K562 (cell line): ENCODE data around the gene ZDHHC8. TPM values are rescaled to one million over a fixed set of nuclear protein-coding genes. Genes with fewer than 3 reads are reported as not detected.

Experiments used
- ATF1 ChIP-seq, 2 experiments: fragments of 450-650 bp in 1 of 2; IDR thresholded peaks; 2 replicates each; pipeline ENCODE4 v1.6.1; 2016; ENCODE audit warnings: missing compliant biosample characterization in 1 of 2, missing genetic modification characterization in 1 of 2
- BRF1 ChIP-seq: IDR thresholded peaks from 3 replicates; pipeline ENCODE4 v1.6.1; 2011; ENCODE audit warnings: borderline replicate concordance, mild to moderate bottlenecking; ENCODE audit not compliant: insufficient read length; ENCODE audit errors: extremely low read depth
- ETV1 ChIP-seq: fragments of 450-650 bp; conservative IDR thresholded peaks from 2 replicates; pipeline ENCODE4 v1.6.1; 2016; ENCODE audit warnings: missing genetic modification characterization, control low read depth, low read depth, missing compliant biosample characterization
- HLTF ChIP-seq: fragments of 450-650 bp; IDR thresholded peaks from 2 replicates; pipeline ENCODE4 v1.6.1; 2016
- HNRNPUL1 ChIP-seq: fragments of 200-400 bp; formaldehyde crosslinking; IDR thresholded peaks from 2 replicates; pipeline ENCODE4 v1.6.1; 2017; ENCODE audit warnings: low read length
- KLF10 ChIP-seq: fragments of 250-450 bp; sonication (Bioruptor Pico); IDR thresholded peaks from 2 replicates; pipeline ENCODE4 v1.6.1; 2021; ENCODE audit warnings: matching md5 sums
- MED1 ChIP-seq: sonication (generic); formaldehyde crosslinking; IDR thresholded peaks from 2 replicates; pipeline ENCODE4 v1.8.1; 2023; ENCODE audit warnings: missing genetic modification reagents, borderline replicate concordance
- PHF20 ChIP-seq: fragments of 450-650 bp; IDR thresholded peaks from 2 replicates; pipeline ENCODE4 v1.6.1; 2018; ENCODE audit not compliant: partially characterized antibody
- RB1 ChIP-seq: fragments of 450-650 bp; IDR thresholded peaks from 2 replicates; pipeline ENCODE4 v1.6.1; 2017; ENCODE audit warnings: low read depth, mild to moderate bottlenecking
- RFX7 ChIP-seq: fragments of 250-450 bp; sonication (Bioruptor Pico); IDR thresholded peaks from 2 replicates; pipeline ENCODE4 v1.5.1; 2021; ENCODE audit warnings: mild to moderate bottlenecking
- SMARCA5 ChIP-seq: fragments of 450-650 bp; IDR thresholded peaks from 2 replicates; pipeline ENCODE4 v1.6.1; 2016
- STAT5A ChIP-seq: IDR thresholded peaks from 2 replicates; pipeline ENCODE4 v1.6.1; 2012; ENCODE audit warnings: low read length, inconsistent platforms, borderline replicate concordance
- ZNF347 ChIP-seq: fragments of 450-650 bp; formaldehyde crosslinking; IDR thresholded peaks from 2 replicates; pipeline ENCODE4 v1.4.0; 2020; ENCODE audit warnings: low read depth, mild to moderate bottlenecking, moderate library complexity
- polyA plus RNA-seq, 8 experiments: library from polyadenylated mRNA; depleted of rRNA in 4 of 8; stranded (reverse) in 5 of 8; unstranded in 3 of 8; fragments of >200 nt; fragmentation: Nextera tagmentation in 2 of 8; fragmentation: Illumina TruSeq in 1 of 8; extraction: Ambion mirVana in 2 of 8; extraction: Trizol in 1 of 8; gene quantifications; 2 replicates each; pipeline versions ENCODE4 v1.2.1 to v1.2.3, GENCODE V29; 2011 to 2014; ENCODE audit warnings: inconsistent platforms in 1 of 8, missing spikeins in 1 of 8
- total RNA-seq, 7 experiments: library from RNA; depleted of rRNA in 6 of 7; stranded (reverse); fragments of >200 nt in 6 of 7; fragmentation: Illumina TruSeq in 2 of 7; extraction: Trizol in 2 of 7; gene quantifications; 2 replicates each; pipeline versions ENCODE4 v1.2.1 to v1.2.3, GENCODE V29; 2011 to 2021; ENCODE audit warnings: low replicate concordance in 1 of 7
- TF ChIP-seq, protein P1 (sequence below): IDR thresholded peaks from 3 replicates; pipeline ENCODE4 v1.6.1; 2011; ENCODE audit warnings: borderline replicate concordance, mild to moderate bottlenecking, moderate library complexity; ENCODE audit not compliant: insufficient read length; ENCODE audit errors: extremely low read depth
- TF ChIP-seq, protein P2 (sequence below): sonication (generic); formaldehyde crosslinking; IDR thresholded peaks from 2 replicates; pipeline ENCODE4 v1.8.1; 2023; ENCODE audit warnings: mild to moderate bottlenecking, missing genetic modification reagents
- TF ChIP-seq, protein P3 (sequence below): fragments of 250-450 bp; sonication (Bioruptor Pico); IDR thresholded peaks from 2 replicates; pipeline ENCODE4 v1.8.0; 2022; ENCODE audit warnings: inconsistent platforms, mild to moderate bottlenecking, moderate library complexity, borderline replicate concordance
- TF ChIP-seq, protein P4 (sequence below), 2 experiments: fragments of 250-450 bp in 1 of 2; fragments of 450-650 bp in 1 of 2; sonication (Bioruptor Pico) in 1 of 2; IDR thresholded peaks; 2 replicates each; pipeline versions ENCODE4 v1.6.1 to v1.8.0; 2016 to 2021; ENCODE audit warnings: mild to moderate bottlenecking in 2 of 2, moderate library complexity in 2 of 2, missing compliant biosample characterization in 1 of 2, missing genetic modification characterization in 1 of 2
- TF ChIP-seq, protein P5 (sequence below): fragments of 250-450 bp; sonication (Bioruptor Pico); IDR thresholded peaks from 2 replicates; pipeline ENCODE4 v1.9.0; 2021; ENCODE audit warnings: mild to moderate bottlenecking, inconsistent platforms

ZDHHC8 gene
- total and polyA plus RNA-seq, 9 of the 15 experiments (the other 6 are each of a cell fraction or from before 2014, with no cell fraction given), result 0.04 to 109 (median 16.4) TPM

DNA sequence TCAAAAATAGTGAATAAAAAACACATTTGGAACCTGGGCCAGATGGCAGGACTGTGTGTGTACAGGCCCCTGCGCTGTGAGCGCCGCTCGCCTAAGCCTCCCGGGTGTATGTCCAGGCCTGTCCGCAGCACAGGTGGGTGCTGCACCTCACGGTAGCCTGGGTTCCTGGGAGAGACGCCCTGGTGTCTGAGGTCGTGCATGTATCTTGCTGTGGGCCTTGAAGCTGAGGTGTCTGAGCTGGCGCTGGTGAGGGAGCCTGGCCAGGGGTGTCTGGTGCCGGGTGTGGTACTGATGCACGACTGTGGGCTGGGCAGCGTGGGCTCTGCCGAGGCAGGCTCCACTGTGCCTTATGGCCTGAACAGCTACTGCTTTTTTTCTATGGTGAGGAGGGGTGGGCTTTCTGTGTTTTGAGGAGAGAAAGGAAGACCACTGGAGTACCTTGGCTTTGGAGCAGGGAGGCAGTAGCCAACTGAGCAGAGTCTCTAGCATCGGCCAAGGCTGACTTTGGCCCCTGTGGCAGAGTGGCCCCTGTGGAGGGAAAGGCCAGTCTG, 4.2 kb upstream of the ZDHHC8 start (continued):
- TF ChIP-seq, protein P1, sequence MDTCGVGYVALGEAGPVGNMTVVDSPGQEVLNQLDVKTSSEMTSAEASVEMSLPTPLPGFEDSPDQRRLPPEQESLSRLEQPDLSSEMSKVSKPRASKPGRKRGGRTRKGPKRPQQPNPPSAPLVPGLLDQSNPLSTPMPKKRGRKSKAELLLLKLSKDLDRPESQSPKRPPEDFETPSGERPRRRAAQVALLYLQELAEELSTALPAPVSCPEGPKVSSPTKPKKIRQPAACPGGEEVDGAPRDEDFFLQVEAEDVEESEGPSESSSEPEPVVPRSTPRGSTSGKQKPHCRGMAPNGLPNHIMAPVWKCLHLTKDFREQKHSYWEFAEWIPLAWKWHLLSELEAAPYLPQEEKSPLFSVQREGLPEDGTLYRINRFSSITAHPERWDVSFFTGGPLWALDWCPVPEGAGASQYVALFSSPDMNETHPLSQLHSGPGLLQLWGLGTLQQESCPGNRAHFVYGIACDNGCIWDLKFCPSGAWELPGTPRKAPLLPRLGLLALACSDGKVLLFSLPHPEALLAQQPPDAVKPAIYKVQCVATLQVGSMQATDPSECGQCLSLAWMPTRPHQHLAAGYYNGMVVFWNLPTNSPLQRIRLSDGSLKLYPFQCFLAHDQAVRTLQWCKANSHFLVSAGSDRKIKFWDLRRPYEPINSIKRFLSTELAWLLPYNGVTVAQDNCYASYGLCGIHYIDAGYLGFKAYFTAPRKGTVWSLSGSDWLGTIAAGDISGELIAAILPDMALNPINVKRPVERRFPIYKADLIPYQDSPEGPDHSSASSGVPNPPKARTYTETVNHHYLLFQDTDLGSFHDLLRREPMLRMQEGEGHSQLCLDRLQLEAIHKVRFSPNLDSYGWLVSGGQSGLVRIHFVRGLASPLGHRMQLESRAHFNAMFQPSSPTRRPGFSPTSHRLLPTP, result no peak
- no peak for TF ChIP-seq KLF10 (CRISPR knock-in tag)
- TF ChIP-seq SMARCA5, result no peak
- TF ChIP-seq STAT5A, result no peak
- TF ChIP-seq MED1 (CRISPR knock-in tag), result no peak
- no peak for TF ChIP-seq RFX7 (CRISPR knock-in tag)
- TF ChIP-seq, protein P2, sequence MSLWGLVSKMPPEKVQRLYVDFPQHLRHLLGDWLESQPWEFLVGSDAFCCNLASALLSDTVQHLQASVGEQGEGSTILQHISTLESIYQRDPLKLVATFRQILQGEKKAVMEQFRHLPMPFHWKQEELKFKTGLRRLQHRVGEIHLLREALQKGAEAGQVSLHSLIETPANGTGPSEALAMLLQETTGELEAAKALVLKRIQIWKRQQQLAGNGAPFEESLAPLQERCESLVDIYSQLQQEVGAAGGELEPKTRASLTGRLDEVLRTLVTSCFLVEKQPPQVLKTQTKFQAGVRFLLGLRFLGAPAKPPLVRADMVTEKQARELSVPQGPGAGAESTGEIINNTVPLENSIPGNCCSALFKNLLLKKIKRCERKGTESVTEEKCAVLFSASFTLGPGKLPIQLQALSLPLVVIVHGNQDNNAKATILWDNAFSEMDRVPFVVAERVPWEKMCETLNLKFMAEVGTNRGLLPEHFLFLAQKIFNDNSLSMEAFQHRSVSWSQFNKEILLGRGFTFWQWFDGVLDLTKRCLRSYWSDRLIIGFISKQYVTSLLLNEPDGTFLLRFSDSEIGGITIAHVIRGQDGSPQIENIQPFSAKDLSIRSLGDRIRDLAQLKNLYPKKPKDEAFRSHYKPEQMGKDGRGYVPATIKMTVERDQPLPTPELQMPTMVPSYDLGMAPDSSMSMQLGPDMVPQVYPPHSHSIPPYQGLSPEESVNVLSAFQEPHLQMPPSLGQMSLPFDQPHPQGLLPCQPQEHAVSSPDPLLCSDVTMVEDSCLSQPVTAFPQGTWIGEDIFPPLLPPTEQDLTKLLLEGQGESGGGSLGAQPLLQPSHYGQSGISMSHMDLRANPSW, result no peak
- TF ChIP-seq RB1, result peak; percentile 22; the same call in 1 of the 2 replicates
- peak; percentile 33; the same call in 1 of the 2 replicates for TF ChIP-seq ATF1 (CRISPR knock-in tag; IDR thresholded peaks at IDR 0.05)
- TF ChIP-seq ATF1 (tag; IDR thresholded peaks at IDR 0.05), result no peak
- no peak for TF ChIP-seq BRF1
- no peak for TF ChIP-seq ETV1 (tag)
- TF ChIP-seq ZNF347 (CRISPR knock-in tag), result peak; percentile 51; the same call in 1 of the 2 replicates
- no peak for TF ChIP-seq PHF20
- TF ChIP-seq HLTF, result no peak
- TF ChIP-seq, protein P3, sequence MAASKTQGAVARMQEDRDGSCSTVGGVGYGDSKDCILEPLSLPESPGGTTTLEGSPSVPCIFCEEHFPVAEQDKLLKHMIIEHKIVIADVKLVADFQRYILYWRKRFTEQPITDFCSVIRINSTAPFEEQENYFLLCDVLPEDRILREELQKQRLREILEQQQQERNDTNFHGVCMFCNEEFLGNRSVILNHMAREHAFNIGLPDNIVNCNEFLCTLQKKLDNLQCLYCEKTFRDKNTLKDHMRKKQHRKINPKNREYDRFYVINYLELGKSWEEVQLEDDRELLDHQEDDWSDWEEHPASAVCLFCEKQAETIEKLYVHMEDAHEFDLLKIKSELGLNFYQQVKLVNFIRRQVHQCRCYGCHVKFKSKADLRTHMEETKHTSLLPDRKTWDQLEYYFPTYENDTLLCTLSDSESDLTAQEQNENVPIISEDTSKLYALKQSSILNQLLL (CRISPR knock-in tag), result peak; percentile 52; the same call in 1 of the 2 replicates
- TF ChIP-seq, protein P4, sequence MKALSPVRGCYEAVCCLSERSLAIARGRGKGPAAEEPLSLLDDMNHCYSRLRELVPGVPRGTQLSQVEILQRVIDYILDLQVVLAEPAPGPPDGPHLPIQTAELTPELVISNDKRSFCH (CRISPR knock-in tag; IDR thresholded peaks at IDR 0.05), result no peak
- TF ChIP-seq, protein P4 (tag; IDR thresholded peaks at IDR 0.05), result 0 out of 2 replicates have a peak, but pooled peaks have one; percentile 21
- TF ChIP-seq HNRNPUL1, result peak; percentile 10; the same call in 1 of the 2 replicates
- TF ChIP-seq, protein P5, sequence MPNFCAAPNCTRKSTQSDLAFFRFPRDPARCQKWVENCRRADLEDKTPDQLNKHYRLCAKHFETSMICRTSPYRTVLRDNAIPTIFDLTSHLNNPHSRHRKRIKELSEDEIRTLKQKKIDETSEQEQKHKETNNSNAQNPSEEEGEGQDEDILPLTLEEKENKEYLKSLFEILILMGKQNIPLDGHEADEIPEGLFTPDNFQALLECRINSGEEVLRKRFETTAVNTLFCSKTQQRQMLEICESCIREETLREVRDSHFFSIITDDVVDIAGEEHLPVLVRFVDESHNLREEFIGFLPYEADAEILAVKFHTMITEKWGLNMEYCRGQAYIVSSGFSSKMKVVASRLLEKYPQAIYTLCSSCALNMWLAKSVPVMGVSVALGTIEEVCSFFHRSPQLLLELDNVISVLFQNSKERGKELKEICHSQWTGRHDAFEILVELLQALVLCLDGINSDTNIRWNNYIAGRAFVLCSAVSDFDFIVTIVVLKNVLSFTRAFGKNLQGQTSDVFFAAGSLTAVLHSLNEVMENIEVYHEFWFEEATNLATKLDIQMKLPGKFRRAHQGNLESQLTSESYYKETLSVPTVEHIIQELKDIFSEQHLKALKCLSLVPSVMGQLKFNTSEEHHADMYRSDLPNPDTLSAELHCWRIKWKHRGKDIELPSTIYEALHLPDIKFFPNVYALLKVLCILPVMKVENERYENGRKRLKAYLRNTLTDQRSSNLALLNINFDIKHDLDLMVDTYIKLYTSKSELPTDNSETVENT (CRISPR knock-in tag), result peak; percentile 84
